Caki2 (cell line): Measurements from ENCODE around the gene CD209. TPM values are rescaled to one million over a fixed set of nuclear protein-coding genes. Genes with fewer than 3 reads are reported as not detected.
"Not testable (repeated sequence)": the region's sequence is repeated elsewhere in the genome, so short reads cannot be mapped to it uniquely, and the experiment has no call there.

Experiments
- DNase-seq: peaks from one replicate; pipeline ENCODE4 v3.0.0-alpha.2; 2015; ENCODE audit warnings: low read depth
- in situ Hi-C: cut with HindIII; loops from 2 replicates; pipeline ENCODE4 v1.10.0; 2016; ENCODE audit warnings: low sequenced_read_pairs, low pct_unique_long_range_greater_than_20kb, mixed read lengths
- total RNA-seq: library from RNA; depleted of rRNA; stranded (reverse); fragments of >200 nt; shearing (Covaris generic); gene quantifications from 2 replicates; pipeline ENCODE4 v1.2.3, GENCODE V29; 2014; ENCODE audit warnings: low replicate concordance

Gene CD209
- total RNA-seq, 1 experiment from 2014 or later, result not detected

GRCh38 chr19:7773841-7774240 lies 26.5 kb upstream of the CD209 start:
- in situ Hi-C loops, result no loop called here
- no peak for DNase-seq

GRCh38 chr19:7772752-7773291 lies 25.5 kb upstream of the CD209 start:
- DNase-seq, result no peak
- in situ Hi-C loops, result no loop called here

- in situ Hi-C loops, result no loop called here
- no peak for DNase-seq
Observed at GRCh38 chr19:7771072-7771471, 23.7 kb upstream of the CD209 start.

- DNase-seq, result no peak
- in situ Hi-C loops, result no loop called here
Observed at GRCh38 chr19:7769171-7769570, 21.8 kb upstream of the CD209 start.

GRCh38 chr19:7767487-7767886 lies 20.2 kb upstream of the CD209 start:
- no peak for DNase-seq
- in situ Hi-C loops, result no loop called here

GRCh38 chr19:7766535-7766934 lies 19.2 kb upstream of the CD209 start:
- DNase-seq, result no peak
- in situ Hi-C loops, result no loop called here

GRCh38 chr19:7765043-7765442 lies 17.7 kb upstream of the CD209 start:
- in situ Hi-C loops, DNase-seq: not testable (repeated sequence)

- in situ Hi-C loops, DNase-seq: not testable (repeated sequence)
Observed at GRCh38 chr19:7764157-7764556, 16.8 kb upstream of the CD209 start.

- DNase-seq, result no peak
- in situ Hi-C loops, result no loop called here
Observed at GRCh38 chr19:7763696-7764095, 16.4 kb upstream of the CD209 start.

GRCh38 chr19:7762719-7763293 lies 15.5 kb upstream of the CD209 start, which contains the start of gene CLEC4M:
TSS of gene CLEC4M (plus strand) at chr19:7763243. CDS start at chr19:7763267, 24 bp downstream.
- in situ Hi-C loops, result no loop called here

GRCh38 chr19:7759156-7759555 lies 11.8 kb upstream of the CD209 start:
- in situ Hi-C loops, result no loop called here

More at GRCh38 chr19:7762719-7763293, 15.5 kb upstream of the CD209 start, which contains the start of gene CLEC4M:
- DNase-seq, result no peak

GRCh38 chr19:7757358-7757757 lies 10.0 kb upstream of the CD209 start:
- in situ Hi-C loops, result no loop called here
- no peak for DNase-seq

More at GRCh38 chr19:7759156-7759555, 11.8 kb upstream of the CD209 start:
- DNase-seq, result no peak

- in situ Hi-C loops, result no loop called here
- no peak for DNase-seq
Observed at GRCh38 chr19:7756258-7756657, 8.9 kb upstream of the CD209 start.

GRCh38 chr19:7751157-7751783 lies 3.9 kb upstream of the CD209 start:
- DNase-seq, result peak; percentile 51
- in situ Hi-C loops, result no loop called here

- in situ Hi-C loops, result no loop called here
- DNase-seq, result peak; percentile 5
Observed at GRCh38 chr19:7748756-7749155, 1.4 kb upstream of the CD209 start.

GRCh38 chr19:7748171-7748570 lies 837 bp upstream of the CD209 start:
- in situ Hi-C loops, result no loop called here
- DNase-seq, result no peak

- in situ Hi-C loops, DNase-seq: not testable (repeated sequence)
Observed at GRCh38 chr19:7746306-7746705, 1.0 kb downstream of the CD209 start.

GRCh38 chr19:7744871-7745650 lies 2.3 kb downstream of the CD209 start:
- no peak for DNase-seq
- in situ Hi-C loops, result no loop called here

GRCh38 chr19:7744199-7744786 lies 3.0 kb downstream of the CD209 start:
- no peak for DNase-seq
- in situ Hi-C loops, result no loop called here
